Measurements from ENCODE around the gene PLXDC2.

PLXDC2 gene

DNA sequence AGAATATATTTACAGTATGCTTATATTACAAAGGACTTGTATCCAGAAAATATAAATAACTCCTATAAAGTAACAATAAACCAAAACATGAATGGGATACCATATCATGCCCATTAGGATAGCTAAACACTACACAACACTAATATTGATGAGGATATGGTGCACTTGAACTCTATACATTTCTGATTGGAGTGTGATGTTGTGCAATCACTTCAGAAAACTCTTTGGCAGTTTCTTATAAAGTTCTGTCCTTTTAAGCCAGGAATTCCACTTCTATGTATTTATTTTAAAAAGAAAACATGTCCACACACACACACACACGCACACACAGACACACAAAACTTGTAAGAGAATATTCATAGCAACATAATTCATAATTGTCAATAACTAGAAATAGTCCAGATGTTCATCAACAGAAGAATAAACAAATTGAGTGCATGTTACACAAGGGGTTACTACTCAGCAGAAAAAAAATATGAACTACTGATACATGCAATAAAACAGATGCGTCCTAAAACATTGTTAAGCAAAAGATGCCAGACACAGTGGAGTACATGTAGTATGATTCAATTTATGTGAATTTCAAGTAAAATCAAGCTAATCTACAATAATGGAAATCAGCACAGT is 416.0 kb downstream of the PLXDC2 start:
- TF ChIP-seq CTCF (IDR thresholded peaks at IDR 0.05; ENCODE audit: borderline replicate concordance, insufficient read depth, low read depth, low read length): no peak
- no peak overlapping the region for H3K4me3 ChIP-seq (ENCODE audit: low read depth, low read length)

DNA sequence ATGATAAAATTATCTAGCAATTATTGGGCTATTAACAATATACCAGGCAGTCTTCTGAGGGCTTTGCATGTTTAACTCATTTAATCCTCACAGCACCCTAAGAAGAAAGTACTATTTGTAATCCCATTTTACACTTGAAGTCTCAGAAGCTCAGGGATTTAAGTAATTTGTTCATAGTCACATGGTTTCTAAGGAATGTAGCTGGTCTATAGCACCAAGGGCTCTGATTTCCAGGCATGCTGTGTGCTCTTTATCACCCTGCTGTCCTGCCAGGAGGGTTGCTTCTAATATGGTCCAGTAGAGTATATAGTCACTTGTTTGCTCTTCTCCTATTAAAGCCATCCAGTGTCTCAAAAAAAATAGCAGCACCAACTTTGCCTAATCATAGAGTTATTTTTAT is 417.2 kb downstream of the PLXDC2 start:
- TF ChIP-seq CTCF (IDR thresholded peaks at IDR 0.05; ENCODE audit: borderline replicate concordance, insufficient read depth, low read depth, low read length): no peak
- no peak overlapping the region for H3K4me3 ChIP-seq (ENCODE audit: low read depth, low read length)

DNA sequence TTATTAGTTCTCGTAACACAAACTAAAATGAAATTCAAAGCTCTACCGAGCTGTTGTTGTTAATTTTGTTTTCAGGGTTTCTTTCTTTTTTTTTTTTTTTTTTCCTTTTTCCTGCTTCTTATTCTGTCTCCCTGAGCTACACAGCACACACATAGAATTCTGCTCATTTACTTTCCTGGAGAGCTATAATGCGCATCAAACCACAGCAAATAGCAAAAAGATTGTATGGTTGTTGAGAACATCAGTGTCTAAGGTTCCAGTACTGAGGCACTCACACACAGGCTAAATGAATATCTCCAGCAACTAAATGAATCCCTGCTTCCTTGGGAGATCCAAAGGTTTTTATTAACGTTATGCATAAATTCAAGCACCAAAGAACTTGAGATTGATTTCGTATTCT is 418.3 kb downstream of the PLXDC2 start:
- no peak for TF ChIP-seq CTCF (IDR thresholded peaks at IDR 0.05; ENCODE audit: borderline replicate concordance, insufficient read depth, low read depth, low read length)
- H3K4me3 ChIP-seq (ENCODE audit: low read depth, low read length): no peak overlapping the region

GRCh38 chr10:20237091-20237570 is 420.9 kb downstream of the PLXDC2 start:
- no peak overlapping the region for H3K4me3 ChIP-seq (ENCODE audit: low read depth, low read length)
- TF ChIP-seq CTCF (IDR thresholded peaks at IDR 0.05; ENCODE audit: borderline replicate concordance, insufficient read depth, low read depth, low read length): no peak

DNA sequence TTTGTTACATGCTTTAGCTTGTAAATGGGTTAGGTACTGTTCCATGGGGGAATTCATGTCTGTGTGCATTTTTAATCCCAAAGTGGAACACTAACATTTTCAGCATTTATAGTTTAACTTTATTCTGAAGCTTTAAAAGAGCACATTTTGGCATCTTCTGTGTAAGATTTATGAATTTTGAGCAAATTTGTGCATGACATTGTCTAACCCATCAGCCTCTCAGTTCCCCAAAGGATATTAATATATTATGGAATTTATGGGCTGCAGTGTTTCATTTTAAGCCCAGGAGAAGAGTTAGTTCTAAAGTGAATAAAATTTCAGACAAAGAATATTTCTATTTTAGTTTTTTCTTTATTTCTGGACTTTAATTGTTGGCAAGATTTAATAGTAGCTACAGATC is 421.4 kb downstream of the PLXDC2 start:
- no peak for TF ChIP-seq CTCF (IDR thresholded peaks at IDR 0.05; ENCODE audit: borderline replicate concordance, insufficient read depth, low read depth, low read length)
- no peak overlapping the region for H3K4me3 ChIP-seq (ENCODE audit: low read depth, low read length)

DNA sequence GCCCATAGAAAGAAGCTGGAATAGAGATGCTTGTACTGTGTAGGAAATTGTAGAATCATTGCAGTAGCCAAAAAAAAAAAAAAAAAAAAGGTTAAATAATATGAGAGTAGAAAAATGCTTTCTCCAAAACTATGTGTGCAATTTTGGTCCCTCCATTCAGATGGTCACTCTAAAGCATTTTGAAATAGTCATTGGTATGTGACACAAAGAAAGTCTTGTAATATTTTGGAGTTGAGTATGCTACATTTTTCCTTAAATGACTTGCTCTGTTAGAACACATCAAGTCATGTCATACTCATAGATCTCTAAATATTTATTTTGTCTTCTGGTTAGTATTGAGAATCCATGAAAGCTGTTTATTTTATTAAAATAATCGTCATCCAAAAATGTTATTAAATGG is 424.4 kb downstream of the PLXDC2 start:
- no peak overlapping the region for H3K4me3 ChIP-seq (ENCODE audit: low read depth, low read length)
- TF ChIP-seq CTCF (IDR thresholded peaks at IDR 0.05; ENCODE audit: borderline replicate concordance, insufficient read depth, low read depth, low read length): no peak

- H3K4me3 ChIP-seq (ENCODE audit: low read depth, low read length): no peak overlapping the region
- no peak for TF ChIP-seq CTCF (IDR thresholded peaks at IDR 0.05; ENCODE audit: borderline replicate concordance, insufficient read depth, low read depth, low read length)
Observed at GRCh38 chr10:20247454-20247853, 431.2 kb downstream of the PLXDC2 start.

All from GM12875 (cell line).